Measurements from ENCODE around the gene FXYD5. TPM values are rescaled to one million over a fixed set of nuclear protein-coding genes. Genes with fewer than 3 reads are reported as not detected.

The FXYD5 gene
- total RNA-seq, 2 donors from 2014 or later, result 24.0 to 29.6 TPM

DNA sequence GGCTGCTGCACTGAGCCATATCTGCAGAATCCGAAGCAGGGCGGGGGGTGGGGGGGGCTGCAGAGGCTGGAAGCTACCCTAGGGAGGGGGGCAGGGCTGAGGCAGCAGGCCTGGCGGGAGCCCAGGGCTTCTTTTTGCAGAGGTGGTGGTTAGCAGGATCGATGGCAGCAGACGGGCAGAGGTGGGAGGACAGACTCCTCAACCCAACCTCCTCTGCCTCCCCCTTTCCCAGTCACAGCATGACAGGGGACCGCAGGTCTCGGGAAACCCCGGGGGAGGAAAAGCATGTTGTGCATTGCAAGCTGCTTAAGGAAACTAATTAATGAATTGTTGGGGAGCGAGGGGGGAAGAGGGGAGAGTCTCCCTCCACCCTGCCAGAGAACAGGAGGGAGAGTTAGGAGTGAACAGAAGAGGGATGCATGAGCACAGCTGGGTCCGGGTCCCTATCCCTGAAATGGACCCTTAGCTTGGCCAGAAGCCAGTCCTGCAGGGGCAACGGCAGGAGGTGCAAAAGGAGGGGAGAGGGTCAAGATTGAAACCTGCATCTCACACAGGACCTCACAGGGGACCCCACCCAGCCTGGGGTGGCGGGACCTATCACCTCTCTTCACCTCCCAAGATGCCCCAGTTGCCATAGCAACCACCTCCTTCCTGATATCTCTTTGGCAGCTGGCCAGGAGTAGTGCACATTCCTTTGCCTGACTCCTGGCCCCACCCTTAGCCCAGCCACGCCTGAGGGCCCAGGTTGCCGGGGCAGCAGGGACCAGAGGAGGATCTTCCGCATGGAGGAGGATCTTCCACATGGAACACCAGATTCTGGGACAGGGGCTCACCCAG lies 9.7 kb upstream of the FXYD5 start:
- TF ChIP-seq, protein P1, sequence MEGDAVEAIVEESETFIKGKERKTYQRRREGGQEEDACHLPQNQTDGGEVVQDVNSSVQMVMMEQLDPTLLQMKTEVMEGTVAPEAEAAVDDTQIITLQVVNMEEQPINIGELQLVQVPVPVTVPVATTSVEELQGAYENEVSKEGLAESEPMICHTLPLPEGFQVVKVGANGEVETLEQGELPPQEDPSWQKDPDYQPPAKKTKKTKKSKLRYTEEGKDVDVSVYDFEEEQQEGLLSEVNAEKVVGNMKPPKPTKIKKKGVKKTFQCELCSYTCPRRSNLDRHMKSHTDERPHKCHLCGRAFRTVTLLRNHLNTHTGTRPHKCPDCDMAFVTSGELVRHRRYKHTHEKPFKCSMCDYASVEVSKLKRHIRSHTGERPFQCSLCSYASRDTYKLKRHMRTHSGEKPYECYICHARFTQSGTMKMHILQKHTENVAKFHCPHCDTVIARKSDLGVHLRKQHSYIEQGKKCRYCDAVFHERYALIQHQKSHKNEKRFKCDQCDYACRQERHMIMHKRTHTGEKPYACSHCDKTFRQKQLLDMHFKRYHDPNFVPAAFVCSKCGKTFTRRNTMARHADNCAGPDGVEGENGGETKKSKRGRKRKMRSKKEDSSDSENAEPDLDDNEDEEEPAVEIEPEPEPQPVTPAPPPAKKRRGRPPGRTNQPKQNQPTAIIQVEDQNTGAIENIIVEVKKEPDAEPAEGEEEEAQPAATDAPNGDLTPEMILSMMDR (conservative IDR thresholded peaks at IDR 0.05), result no peak
- Mint-ChIP-seq H3K27ac (no peak overlapping the region), H3K36me3 (ENCODE audit: low read depth) (no peaks in the 10 kb centered on the region), H3K4me3 (no peak overlapping the region), H3K9me3 (no peaks in the 10 kb centered on the region), H3K4me1 (peaks cover 10% of the 10 kb centered on the region), H3K27me3 (ENCODE audit: insufficient read depth) (peaks cover 42% of the 10 kb centered on the region)
- Histone ChIP-seq H3K27ac (ENCODE audit: low read depth, low read length) (no peak overlapping the region), H3K4me3 (ENCODE audit: low read length) (no peak overlapping the region), H3K9ac (ENCODE audit: extremely low read depth, low read length, poor library complexity, severe bottlenecking) (no peak overlapping the region), H3K27me3 (ENCODE audit: control insufficient read depth, insufficient read depth, low read length, poor library complexity, severe bottlenecking) (peaks cover 53% of the 10 kb centered on the region), H3K9me3 (ENCODE audit: control insufficient read depth, low read length) (no peaks in the 10 kb centered on the region), H3K4me1 (ENCODE audit: control insufficient read depth, insufficient read depth, low read length) (no peaks in the 10 kb centered on the region), H3K36me3 (ENCODE audit: control insufficient read depth, insufficient read depth, low read length) (no peaks in the 10 kb centered on the region)
- 30 to 38% methylated on average over 5 to 13 of the region's 15 CpGs for WGBS, 2 experiments (ENCODE audit: insufficient coverage in 1 of 2, insufficient read length in 1 of 2)
- peak; percentile 85 for DNase-seq

DNA sequence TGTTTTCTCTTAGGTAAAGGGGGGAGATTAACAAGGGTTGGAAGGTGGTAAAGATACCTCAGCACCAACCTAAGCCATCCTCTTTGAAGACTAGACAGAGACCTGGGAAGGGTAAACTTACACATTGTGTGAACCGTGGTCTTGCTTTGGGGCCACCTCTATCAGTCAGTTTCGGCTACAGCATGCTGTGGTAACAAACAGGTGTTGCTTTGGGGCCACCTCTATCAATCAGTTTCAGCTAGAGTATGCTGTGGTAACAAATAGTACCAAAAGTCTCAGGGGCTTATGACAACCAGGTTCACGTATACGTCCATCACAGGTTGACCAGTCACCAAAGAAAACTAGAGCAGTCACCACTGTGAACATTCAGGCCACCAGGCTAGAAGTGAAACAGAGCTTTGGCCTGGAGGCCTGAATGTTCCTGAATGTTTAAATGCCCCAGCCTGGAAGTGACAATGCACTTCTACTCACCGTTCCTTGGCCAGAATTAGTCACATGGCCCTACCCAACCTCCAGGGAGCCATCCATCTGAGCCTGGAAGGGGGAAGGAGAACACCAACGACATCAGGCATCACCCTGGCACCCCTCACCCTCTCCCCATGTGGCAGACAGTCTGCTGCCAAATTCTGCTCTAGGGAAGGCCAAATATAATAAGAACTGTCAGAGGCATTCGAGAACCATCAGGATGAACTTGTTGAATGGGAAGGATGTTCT lies 7.6 kb upstream of the FXYD5 start:
- DNase-seq, result no peak
- Histone ChIP-seq H3K4me1 (ENCODE audit: control insufficient read depth, insufficient read depth, low read length) (no peaks in the 10 kb centered on the region), H3K9me3 (ENCODE audit: control insufficient read depth, low read length) (no peaks in the 10 kb centered on the region), H3K27ac (ENCODE audit: low read depth, low read length) (no peak overlapping the region), H3K36me3 (ENCODE audit: control insufficient read depth, insufficient read depth, low read length) (no peaks in the 10 kb centered on the region), H3K9ac (ENCODE audit: extremely low read depth, low read length, poor library complexity, severe bottlenecking) (no peak overlapping the region), H3K4me3 (ENCODE audit: low read length) (no peak overlapping the region), H3K27me3 (ENCODE audit: control insufficient read depth, insufficient read depth, low read length, poor library complexity, severe bottlenecking) (peaks cover 37% of the 10 kb centered on the region)
- Mint-ChIP-seq H3K4me3 (no peak overlapping the region), H3K4me1 (peaks cover 6% of the 10 kb centered on the region), H3K27ac (no peak overlapping the region), H3K9me3 (no peaks in the 10 kb centered on the region), H3K27me3 (ENCODE audit: insufficient read depth) (peaks cover 33% of the 10 kb centered on the region), H3K36me3 (ENCODE audit: low read depth) (no peaks in the 10 kb centered on the region)
- WGBS, 2 experiments (ENCODE audit: insufficient coverage in 1 of 2, insufficient read length in 1 of 2), result 86 to 91% methylated on average over 6 to 7 of the region's 7 CpGs
- TF ChIP-seq, protein P1 (conservative IDR thresholded peaks at IDR 0.05), result no peak

DNA sequence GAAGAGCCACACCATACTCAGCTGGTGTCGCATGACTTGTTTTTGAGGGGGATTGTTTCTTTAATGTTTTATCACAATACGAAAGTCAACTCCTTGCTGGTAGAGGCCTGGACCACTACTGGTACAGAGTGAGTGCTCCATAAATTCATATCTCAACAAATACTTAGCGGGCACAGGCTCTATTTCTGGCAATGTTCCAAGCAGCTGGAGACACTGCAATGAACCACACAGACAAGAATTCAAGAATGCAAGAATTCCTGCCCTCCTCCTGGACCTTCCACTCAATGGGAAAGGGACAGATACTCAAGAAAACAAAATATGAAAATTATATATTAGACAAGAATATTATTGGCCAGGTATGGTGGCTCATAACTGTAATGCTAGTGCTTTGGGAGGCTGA lies 5.1 kb upstream of the FXYD5 start:
- Histone ChIP-seq H3K27me3 (ENCODE audit: control insufficient read depth, insufficient read depth, low read length, poor library complexity, severe bottlenecking) (peaks cover 30% of the 10 kb centered on the region), H3K9me3 (ENCODE audit: control insufficient read depth, low read length) (no peaks in the 10 kb centered on the region), H3K4me1 (ENCODE audit: control insufficient read depth, insufficient read depth, low read length) (no peaks in the 10 kb centered on the region), H3K4me3 (ENCODE audit: low read length) (no peak overlapping the region), H3K9ac (ENCODE audit: extremely low read depth, low read length, poor library complexity, severe bottlenecking) (no peak overlapping the region), H3K27ac (ENCODE audit: low read depth, low read length) (no peak overlapping the region), H3K36me3 (ENCODE audit: control insufficient read depth, insufficient read depth, low read length) (no peaks in the 10 kb centered on the region)
- DNase-seq, result no peak
- Mint-ChIP-seq H3K9me3 (no peaks in the 10 kb centered on the region), H3K36me3 (ENCODE audit: low read depth) (no peaks in the 10 kb centered on the region), H3K27me3 (ENCODE audit: insufficient read depth) (peaks cover 38% of the 10 kb centered on the region), H3K4me1 (peaks cover 2% of the 10 kb centered on the region), H3K27ac (no peak overlapping the region), H3K4me3 (no peak overlapping the region)
- TF ChIP-seq, protein P1 (conservative IDR thresholded peaks at IDR 0.05), result no peak
- WGBS, 2 experiments (ENCODE audit: insufficient coverage in 1 of 2, insufficient read length in 1 of 2), result 96 to 100% methylated on average over 3 of the region's 3 CpGs
